Lower leg skin (tissue), 4 donors: ENCODE results near the gene ROR2. TPM values are rescaled to one million over a fixed set of nuclear protein-coding genes. Genes with fewer than 3 reads are reported as not detected.

Experiments
- DNase-seq, 2 donors: peaks; one replicate each; pipeline ENCODE4 v3.0.0-alpha.2; 2019; ENCODE audit warnings: low spot score in 2 of 2
- H3K4me3 ChIP-seq: fragments of 200-600 bp; sonication (generic); 2 replicates; pipeline ENCODE4 v1.5.1; 2017; ENCODE audit warnings: mild to moderate bottlenecking, low read depth; ENCODE audit not compliant: poor library complexity, severe bottlenecking
- POLR2A ChIP-seq, 2 donors: fragments of 450-650 bp; IDR thresholded peaks; one replicate each; pipeline ENCODE4 v1.6.1; 2016 to 2017; ENCODE audit warnings: antibody characterized with exemption in 2 of 2, mild to moderate bottlenecking in 1 of 2, moderate library complexity in 1 of 2
- WGBS, 2 donors: methylation state at CpG; one replicate each; pipeline ENCODE4 v1.1.5; 2018; 5-methylcytosine and 5-hydroxymethylcytosine counted together
- intact Hi-C: fragments of 100-400 bp; cut with DNase I; formaldehyde crosslinking; loops from one replicate; pipeline ENCODE4 v1.15.0; 2023; ENCODE audit warnings: low total_unique reads
- total RNA-seq, 4 donors: library from RNA; depleted of rRNA; stranded (reverse); fragments of >200 nt; gene quantifications; one replicate each; pipeline ENCODE4 v1.1.0, GENCODE V29; 2016
- TF ChIP-seq, protein P1 (sequence below), 3 donors: fragments of 450-650 bp; IDR thresholded peaks; one replicate each; pipeline ENCODE4 v1.5.1; 2016; ENCODE audit warnings: antibody characterized with exemption in 3 of 3, mild to moderate bottlenecking in 3 of 3, moderate library complexity in 2 of 3

The ROR2 gene
- total RNA-seq, 4 donors from 2014 or later, result 2.3 to 8.7 (median 5.8) TPM

DNA sequence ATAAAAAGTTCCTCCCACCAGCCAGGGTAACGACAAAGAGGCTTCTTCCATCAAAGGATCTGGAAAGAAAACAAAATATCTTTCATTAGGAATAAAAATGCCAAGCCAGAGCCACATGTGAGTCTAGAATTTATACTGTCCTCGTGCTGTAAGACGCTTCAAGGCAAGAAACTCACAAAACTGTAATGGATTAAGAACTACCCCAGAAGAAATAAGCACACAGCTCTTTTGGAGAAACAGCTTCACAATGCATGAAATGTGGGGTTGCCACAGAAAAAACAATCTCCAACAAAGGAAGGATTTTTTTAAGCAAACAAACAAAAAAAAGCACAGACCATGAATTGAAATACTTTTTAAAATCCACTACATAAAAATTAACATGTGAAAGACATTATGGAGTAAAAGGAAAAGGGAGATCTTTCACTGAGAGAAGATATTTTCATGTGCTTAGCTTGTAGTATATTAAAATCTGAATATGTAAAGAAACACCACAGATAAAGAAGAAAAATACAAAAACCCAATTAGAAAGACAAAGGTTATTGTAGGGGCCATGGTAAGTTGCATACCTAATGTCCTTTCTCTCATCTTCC lies 385.9 kb downstream of the ROR2 start:
- TF ChIP-seq POLR2A (IDR thresholded peaks at IDR 0.05), result no peak
- TF ChIP-seq, protein P1, sequence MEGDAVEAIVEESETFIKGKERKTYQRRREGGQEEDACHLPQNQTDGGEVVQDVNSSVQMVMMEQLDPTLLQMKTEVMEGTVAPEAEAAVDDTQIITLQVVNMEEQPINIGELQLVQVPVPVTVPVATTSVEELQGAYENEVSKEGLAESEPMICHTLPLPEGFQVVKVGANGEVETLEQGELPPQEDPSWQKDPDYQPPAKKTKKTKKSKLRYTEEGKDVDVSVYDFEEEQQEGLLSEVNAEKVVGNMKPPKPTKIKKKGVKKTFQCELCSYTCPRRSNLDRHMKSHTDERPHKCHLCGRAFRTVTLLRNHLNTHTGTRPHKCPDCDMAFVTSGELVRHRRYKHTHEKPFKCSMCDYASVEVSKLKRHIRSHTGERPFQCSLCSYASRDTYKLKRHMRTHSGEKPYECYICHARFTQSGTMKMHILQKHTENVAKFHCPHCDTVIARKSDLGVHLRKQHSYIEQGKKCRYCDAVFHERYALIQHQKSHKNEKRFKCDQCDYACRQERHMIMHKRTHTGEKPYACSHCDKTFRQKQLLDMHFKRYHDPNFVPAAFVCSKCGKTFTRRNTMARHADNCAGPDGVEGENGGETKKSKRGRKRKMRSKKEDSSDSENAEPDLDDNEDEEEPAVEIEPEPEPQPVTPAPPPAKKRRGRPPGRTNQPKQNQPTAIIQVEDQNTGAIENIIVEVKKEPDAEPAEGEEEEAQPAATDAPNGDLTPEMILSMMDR (IDR thresholded peaks at IDR 0.05), result no peak
- DNase-seq, result no peak
- H3K4me3 ChIP-seq, result no peak overlapping the region
- intact Hi-C loops, result no loop called here
- WGBS, 2 donors, result 34 to 58% methylated on average over 3 of the region's 3 CpGs

DNA sequence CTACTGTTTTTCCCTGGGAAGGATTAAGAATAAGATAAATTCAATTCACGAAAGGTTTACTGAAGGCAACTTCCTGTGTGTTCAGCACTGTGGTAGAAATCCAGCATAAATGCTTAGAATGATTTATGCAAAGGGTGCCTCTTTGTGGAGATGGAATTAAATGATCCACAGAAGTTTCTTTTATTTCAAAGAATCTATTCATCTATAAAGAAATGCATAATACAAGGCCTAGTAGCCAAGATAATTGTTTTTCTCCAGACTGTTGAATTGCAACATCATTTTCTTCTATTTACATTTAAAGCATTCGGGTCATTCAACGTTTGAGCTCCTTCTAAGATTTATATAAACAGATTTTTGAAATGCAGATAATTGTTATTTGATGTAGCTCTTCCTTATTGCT lies 387.6 kb downstream of the ROR2 start:
- no peak for DNase-seq
- no peak overlapping the region for H3K4me3 ChIP-seq
- no peak for TF ChIP-seq POLR2A (IDR thresholded peaks at IDR 0.05)
- TF ChIP-seq, protein P1 (IDR thresholded peaks at IDR 0.05), result no peak
- WGBS, 2 donors, result 68 to 72% methylated on average over 3 of the region's 3 CpGs
- intact Hi-C loops, result no loop called here

GRCh38 chr9:91560301-91560700 lies 389.7 kb downstream of the ROR2 start:
- no peak for TF ChIP-seq POLR2A (IDR thresholded peaks at IDR 0.05)
- TF ChIP-seq, protein P1 (IDR thresholded peaks at IDR 0.05), result no peak
- 49 to 58% methylated on average over 2 of the region's 2 CpGs for WGBS, 2 donors
- no peak for DNase-seq
- intact Hi-C loops, result no loop called here
- H3K4me3 ChIP-seq, result no peak overlapping the region

- WGBS, 2 donors, result 34 to 37% methylated on average over 2 of the region's 2 CpGs
- no peak overlapping the region for H3K4me3 ChIP-seq
Observed at GRCh38 chr9:91558879-91559278, 391.1 kb downstream of the ROR2 start.

DNA sequence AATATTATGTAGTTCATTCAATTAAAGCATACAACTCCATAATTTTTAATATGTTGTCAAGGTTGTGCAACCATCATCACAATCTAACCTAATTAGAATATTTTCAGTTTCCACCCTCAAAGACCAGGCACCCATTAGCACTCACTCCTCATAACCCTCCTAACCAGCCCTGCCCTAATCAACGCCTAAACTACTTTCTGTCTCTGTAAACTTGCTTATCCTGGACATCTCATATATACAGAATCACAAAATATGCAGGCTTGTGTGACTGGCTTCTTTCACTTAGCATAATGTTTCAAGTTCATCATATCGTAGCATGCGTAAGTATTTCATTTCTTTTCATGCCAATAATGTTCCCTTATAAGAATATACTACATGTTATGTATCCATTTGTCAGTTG lies 391.6 kb downstream of the ROR2 start:
- no peak for DNase-seq
- TF ChIP-seq, protein P1 (IDR thresholded peaks at IDR 0.05), result no peak
- TF ChIP-seq POLR2A (IDR thresholded peaks at IDR 0.05), result no peak
- WGBS, 2 donors, result 56 to 68% methylated on average over 3 of the region's 3 CpGs
- intact Hi-C loops, result no loop called here
- H3K4me3 ChIP-seq, result no peak overlapping the region

More at GRCh38 chr9:91558879-91559278, 391.1 kb downstream of the ROR2 start:
- TF ChIP-seq, protein P1 (IDR thresholded peaks at IDR 0.05), result no peak
- no peak for TF ChIP-seq POLR2A (IDR thresholded peaks at IDR 0.05)
- intact Hi-C loops, result no loop called here
- no peak for DNase-seq

GRCh38 chr9:91557327-91557726 lies 392.7 kb downstream of the ROR2 start:
- TF ChIP-seq, protein P1 (IDR thresholded peaks at IDR 0.05), result no peak
- TF ChIP-seq POLR2A (IDR thresholded peaks at IDR 0.05), result no peak
- DNase-seq, result no peak
- intact Hi-C loops, result no loop called here
- 35 to 46% methylated on average over 2 of the region's 2 CpGs for WGBS, 2 donors
- no peak overlapping the region for H3K4me3 ChIP-seq
